ENCODE measurements around the gene USP7.

Gene USP7

DNA sequence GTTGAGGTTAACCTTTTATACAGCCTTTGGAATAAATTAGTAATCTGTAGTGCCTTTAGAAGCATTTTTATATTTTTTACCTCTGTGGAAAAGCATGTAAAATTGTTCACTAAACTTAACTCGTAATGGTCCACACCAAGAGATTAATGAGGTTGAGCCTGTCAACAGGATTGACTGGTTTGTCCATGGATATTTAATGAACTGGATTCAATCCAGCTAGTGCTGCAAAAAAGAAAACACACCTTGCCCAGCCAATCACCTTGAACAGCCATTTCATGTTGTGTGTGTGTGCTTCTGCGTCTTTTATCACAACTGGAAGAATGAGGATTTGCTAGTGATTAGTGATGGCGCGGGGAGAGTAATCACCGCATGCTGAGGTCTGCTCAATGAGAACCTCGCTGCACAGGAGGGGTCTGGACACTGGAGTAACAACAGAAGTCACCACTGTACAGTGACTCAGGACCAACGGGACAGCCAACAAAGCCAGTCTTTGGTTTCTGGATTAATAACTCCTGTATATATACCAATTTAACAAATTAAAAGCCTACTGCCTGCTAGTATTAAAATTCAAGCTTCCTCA, 47.9 kb downstream of the USP7 start:
- Histone ChIP-seq H3K79me2 (ENCODE audit: control insufficient read depth, low read length) (peaks cover 60% of the 10 kb centered on the region), H3K9me3 (ENCODE audit: control insufficient read depth, insufficient read depth, low read length) (no peaks in the 10 kb centered on the region), H3K27ac (ENCODE audit: low read depth, low read length) (no peak overlapping the region), H3K4me3 (ENCODE audit: low read length) (no peak overlapping the region), H3K4me2 (ENCODE audit: low read length) (no peak overlapping the region), H3F3A (ENCODE audit: control insufficient read depth, insufficient read depth) (peaks cover 11% of the 10 kb centered on the region; the same call in 1 of the 2 replicates), H4K20me1 (ENCODE audit: control insufficient read depth, insufficient read depth, low read depth, low read length) (peaks cover 4% of the 10 kb centered on the region), H3K27me3 (ENCODE audit: control insufficient read depth, low read length) (no peaks in the 10 kb centered on the region), H3K9me2 (replicated peaks; ENCODE audit: control insufficient read depth, low read length) (no peaks in the 10 kb centered on the region), H3K36me3 (ENCODE audit: control insufficient read depth, low read length) (peaks cover 95% of the 10 kb centered on the region), H3K4me1 (ENCODE audit: control insufficient read depth, low read length) (peaks cover 6% of the 10 kb centered on the region; the same call in 1 of the 2 replicates)
- TF ChIP-seq EZH2phosphoT487 (IDR thresholded peaks at IDR 0.05; ENCODE audit: borderline replicate concordance, low read length), result no peak
- TF ChIP-seq, protein P1, sequence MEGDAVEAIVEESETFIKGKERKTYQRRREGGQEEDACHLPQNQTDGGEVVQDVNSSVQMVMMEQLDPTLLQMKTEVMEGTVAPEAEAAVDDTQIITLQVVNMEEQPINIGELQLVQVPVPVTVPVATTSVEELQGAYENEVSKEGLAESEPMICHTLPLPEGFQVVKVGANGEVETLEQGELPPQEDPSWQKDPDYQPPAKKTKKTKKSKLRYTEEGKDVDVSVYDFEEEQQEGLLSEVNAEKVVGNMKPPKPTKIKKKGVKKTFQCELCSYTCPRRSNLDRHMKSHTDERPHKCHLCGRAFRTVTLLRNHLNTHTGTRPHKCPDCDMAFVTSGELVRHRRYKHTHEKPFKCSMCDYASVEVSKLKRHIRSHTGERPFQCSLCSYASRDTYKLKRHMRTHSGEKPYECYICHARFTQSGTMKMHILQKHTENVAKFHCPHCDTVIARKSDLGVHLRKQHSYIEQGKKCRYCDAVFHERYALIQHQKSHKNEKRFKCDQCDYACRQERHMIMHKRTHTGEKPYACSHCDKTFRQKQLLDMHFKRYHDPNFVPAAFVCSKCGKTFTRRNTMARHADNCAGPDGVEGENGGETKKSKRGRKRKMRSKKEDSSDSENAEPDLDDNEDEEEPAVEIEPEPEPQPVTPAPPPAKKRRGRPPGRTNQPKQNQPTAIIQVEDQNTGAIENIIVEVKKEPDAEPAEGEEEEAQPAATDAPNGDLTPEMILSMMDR (IDR thresholded peaks at IDR 0.05; ENCODE audit: low read depth, low read length, poor library complexity, severe bottlenecking), result no peak

DNA sequence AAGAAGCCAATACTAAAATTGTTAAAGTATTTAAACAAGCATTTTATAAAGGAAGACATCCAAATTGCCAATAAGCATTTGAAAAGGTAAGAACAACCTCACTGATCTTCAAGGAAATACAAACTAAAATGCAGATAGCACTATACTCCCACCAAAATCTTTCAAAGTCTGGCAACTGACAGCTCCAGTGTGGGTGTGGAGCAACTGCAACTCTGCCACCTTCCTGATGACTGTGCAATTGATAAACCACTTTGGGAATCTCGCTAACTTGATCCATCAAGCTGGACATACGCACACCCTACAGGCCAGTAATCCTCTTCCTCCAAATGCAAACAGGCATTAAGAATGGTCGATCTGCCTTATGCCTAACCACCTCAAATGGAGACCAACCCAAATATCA, 49.6 kb downstream of the USP7 start:
- no peak for TF ChIP-seq EZH2phosphoT487 (IDR thresholded peaks at IDR 0.05; ENCODE audit: borderline replicate concordance, low read length)
- TF ChIP-seq, protein P1 (IDR thresholded peaks at IDR 0.05; ENCODE audit: low read depth, low read length, poor library complexity, severe bottlenecking), result no peak
- Histone ChIP-seq H3K27me3 (ENCODE audit: control insufficient read depth, low read length) (no peaks in the 10 kb centered on the region), H3K79me2 (ENCODE audit: control insufficient read depth, low read length) (peaks cover 56% of the 10 kb centered on the region), H3K9me3 (ENCODE audit: control insufficient read depth, insufficient read depth, low read length) (no peaks in the 10 kb centered on the region), H3K4me1 (ENCODE audit: control insufficient read depth, low read length) (peaks cover 6% of the 10 kb centered on the region; the same call in 1 of the 2 replicates), H4K20me1 (ENCODE audit: control insufficient read depth, insufficient read depth, low read depth, low read length) (no peaks in the 10 kb centered on the region; the same call in 1 of the 2 replicates), H3K36me3 (ENCODE audit: control insufficient read depth, low read length) (peaks cover 94% of the 10 kb centered on the region), H3K4me2 (ENCODE audit: low read length) (no peak overlapping the region), H3K9me2 (replicated peaks; ENCODE audit: control insufficient read depth, low read length) (no peaks in the 10 kb centered on the region), H3K27ac (ENCODE audit: low read depth, low read length) (no peak overlapping the region), H3K4me3 (ENCODE audit: low read length) (no peak overlapping the region), H3F3A (ENCODE audit: control insufficient read depth, insufficient read depth) (peaks cover 11% of the 10 kb centered on the region; the same call in 1 of the 2 replicates)

DNA sequence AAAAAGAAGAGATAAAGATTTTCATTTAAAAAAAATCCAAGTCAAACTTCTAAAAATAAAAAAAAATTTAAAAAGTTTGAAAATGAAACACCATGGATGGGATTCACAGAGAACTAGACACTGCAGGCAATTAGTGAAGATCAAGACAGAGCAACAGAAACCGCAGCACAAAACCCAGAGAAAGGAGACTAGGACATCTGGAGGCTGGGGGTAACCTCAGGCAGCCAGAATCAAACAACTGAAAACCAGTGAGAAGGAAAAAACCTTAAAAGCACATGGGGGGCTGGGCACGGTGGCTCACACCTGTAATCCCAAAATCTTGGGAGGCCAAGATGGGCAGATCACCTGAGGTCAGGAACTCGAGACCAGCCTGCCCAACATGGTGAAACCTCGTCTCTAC, 50.9 kb downstream of the USP7 start:
- no peaks in the 10 kb centered on the region for H3K27me3 ChIP-seq (ENCODE audit: control insufficient read depth, low read length)
- TF ChIP-seq, protein P1 (IDR thresholded peaks at IDR 0.05; ENCODE audit: low read depth, low read length, poor library complexity, severe bottlenecking), result no peak
- TF ChIP-seq EZH2phosphoT487 (IDR thresholded peaks at IDR 0.05; ENCODE audit: borderline replicate concordance, low read length), result no peak
- no peak overlapping the region for H3K27ac ChIP-seq (ENCODE audit: low read depth, low read length)
- H3K4me3 ChIP-seq (ENCODE audit: low read length), result no peak overlapping the region
- peaks cover 55% of the 10 kb centered on the region for H3K79me2 ChIP-seq (ENCODE audit: control insufficient read depth, low read length)
- H4K20me1 ChIP-seq (ENCODE audit: control insufficient read depth, insufficient read depth, low read depth, low read length), result no peaks in the 10 kb centered on the region; the same call in 1 of the 2 replicates
- H3K4me1 ChIP-seq (ENCODE audit: control insufficient read depth, low read length), result peaks cover 6% of the 10 kb centered on the region; the same call in 1 of the 2 replicates
- H3K9me2 ChIP-seq (replicated peaks; ENCODE audit: control insufficient read depth, low read length), result no peaks in the 10 kb centered on the region
- peaks cover 95% of the 10 kb centered on the region for H3K36me3 ChIP-seq (ENCODE audit: control insufficient read depth, low read length)
- H3F3A ChIP-seq (ENCODE audit: control insufficient read depth, insufficient read depth), result peaks cover 11% of the 10 kb centered on the region; the same call in 1 of the 2 replicates
- H3K9me3 ChIP-seq (ENCODE audit: control insufficient read depth, insufficient read depth, low read length), result no peaks in the 10 kb centered on the region
- H3K4me2 ChIP-seq (ENCODE audit: low read length), result no peak overlapping the region
